Inflammatory macrophage treated with lipopolysaccharide for 4 hours (primary cell): Measurements from ENCODE around the gene SUB1.

ENCODE experiments used
- DNase-seq: peaks from one replicate; pipeline ENCODE4 v3.0.0-alpha.2; 2020

The SUB1 gene

GRCh38 chr5:32646061-32646969 lies 61.0 kb downstream of the SUB1 start:
- no peak for DNase-seq

- no peak for DNase-seq
These were observed 65.7 kb downstream of the SUB1 start for GRCh38 chr5:32651088-32651487.

GRCh38 chr5:32651638-32652037 lies 66.3 kb downstream of the SUB1 start:
- DNase-seq, result no peak
